Transverse colon (tissue), 4 donors: ENCODE results near the gene ZNF341. TPM values are rescaled to one million over a fixed set of nuclear protein-coding genes. Genes with fewer than 3 reads are reported as not detected.
A peak's percentile ranks its signal among the peaks of the same experiment; 100 is the strongest.

Experiments
- DNase-seq: peaks from one replicate; pipeline ENCODE4 v3.0.0-alpha.2; 2019
- H3K27ac ChIP-seq, 4 donors: fragments of 200-600 bp; sonication (generic); 2 replicates each; pipeline ENCODE4 v1.5.1; 2016 to 2018; ENCODE audit warnings: inconsistent platforms in 4 of 4
- H3K27me3 ChIP-seq: fragments of 200-600 bp; sonication (generic); 2 replicates; pipeline ENCODE4 v1.5.1; 2017; ENCODE audit warnings: inconsistent platforms
- H3K36me3 ChIP-seq, 4 donors: fragments of 200-600 bp; sonication (generic); 2 replicates each; pipeline ENCODE4 v1.5.1; 2017 to 2019; ENCODE audit warnings: inconsistent platforms in 4 of 4
- H3K4me1 ChIP-seq, 4 donors: fragments of 200-600 bp; sonication (generic); 2 replicates each; pipeline ENCODE4 v1.5.1; 2017 to 2020; ENCODE audit warnings: inconsistent platforms in 4 of 4
- H3K4me3 ChIP-seq, 4 donors: fragments of 200-600 bp; sonication (generic); 1 replicate in 1 of 4; 2 replicates in 3 of 4; pipeline versions ENCODE4 v1.5.1 to v1.6.1; 2017 to 2019; ENCODE audit warnings: inconsistent platforms in 4 of 4
- H3K9me3 ChIP-seq, 2 donors: fragments of 200-600 bp; sonication (generic); 2 replicates each; pipeline ENCODE4 v1.5.1; 2017 to 2019; ENCODE audit warnings: inconsistent platforms in 2 of 2
- EP300 ChIP-seq: sonication (generic); formaldehyde crosslinking; IDR thresholded peaks from one replicate; pipeline ENCODE4 v1.6.1; 2017; ENCODE audit warnings: antibody characterized with exemption, low read depth
- POLR2A ChIP-seq: fragments of 450-650 bp; IDR thresholded peaks from one replicate; pipeline ENCODE4 v1.6.1; 2016; ENCODE audit warnings: antibody characterized with exemption, mild to moderate bottlenecking, moderate library complexity
- POLR2AphosphoS5 ChIP-seq, 3 donors: sonication (generic); formaldehyde crosslinking; IDR thresholded peaks; one replicate each; pipeline ENCODE4 v1.6.1; 2016; ENCODE audit warnings: antibody characterized with exemption in 3 of 3
- WGBS, 2 donors: methylation state at CpG; one replicate each; pipeline ENCODE4 v1.1.5; 2018; ENCODE audit warnings: low coverage in 1 of 2; 5-methylcytosine and 5-hydroxymethylcytosine counted together
- in situ Hi-C, 4 donors: fragments of 200-750 bp; cut with MboI; loops; one replicate each; pipeline versions ENCODE4 v1.15.0 to v1.15.1; 2017; ENCODE audit warnings: low sequenced_read_pairs in 3 of 4, low pct_ligation_motif_present in 1 of 4, low pct_unique_long_range_greater_than_20kb in 1 of 4
- intact Hi-C: fragments of 100-400 bp; cut with DNase I; formaldehyde crosslinking; loops from one replicate; pipeline ENCODE4 v1.15.1; 2023; ENCODE audit warnings: low total_unique reads
- total RNA-seq, 4 donors: library from RNA; depleted of rRNA; stranded (reverse); fragments of >200 nt; gene quantifications; one replicate each; pipeline ENCODE4 v1.1.0, GENCODE V29; 2016
- TF ChIP-seq, protein P1 (sequence below), 5 experiments: fragments of 200-600 bp in 3 of 5; fragments of 450-650 bp in 2 of 5; sonication (generic) in 3 of 5; IDR thresholded peaks; 1 replicate in 2 of 5; 2 replicates in 3 of 5; pipeline ENCODE4 v1.5.1; 2016 to 2017; ENCODE audit warnings: antibody characterized with exemption in 5 of 5, inconsistent platforms in 3 of 5, mild to moderate bottlenecking in 2 of 5, moderate library complexity in 1 of 5

Gene ZNF341
- total RNA-seq, 4 donors from 2014 or later, result 3.8 to 7.2 (median 7.1) TPM

DNA sequence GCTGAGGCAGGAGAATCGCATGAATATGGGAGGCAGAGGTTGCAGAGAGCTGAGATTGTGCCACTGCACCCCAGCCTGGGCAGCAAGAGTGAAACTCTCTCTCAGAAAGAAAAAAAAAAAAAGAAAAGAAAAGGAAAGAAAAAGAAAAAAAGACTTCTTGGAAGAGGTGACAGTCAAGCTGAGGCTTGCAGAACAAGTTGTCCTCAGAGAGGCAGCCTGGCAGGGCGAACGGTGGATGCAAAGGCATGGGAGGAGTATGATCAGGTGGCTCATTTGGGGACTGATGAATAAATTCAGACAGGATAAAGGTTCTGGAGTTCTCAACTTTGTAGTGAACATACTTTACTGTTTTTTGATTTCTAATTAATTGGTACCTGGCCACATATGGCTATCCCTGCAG lies 12.4 kb downstream of the ZNF341 start:
- in situ Hi-C loops, result no loop called here
- DNase-seq, result no peak
- no peaks in the 10 kb centered on the region for H3K36me3 ChIP-seq

DNA sequence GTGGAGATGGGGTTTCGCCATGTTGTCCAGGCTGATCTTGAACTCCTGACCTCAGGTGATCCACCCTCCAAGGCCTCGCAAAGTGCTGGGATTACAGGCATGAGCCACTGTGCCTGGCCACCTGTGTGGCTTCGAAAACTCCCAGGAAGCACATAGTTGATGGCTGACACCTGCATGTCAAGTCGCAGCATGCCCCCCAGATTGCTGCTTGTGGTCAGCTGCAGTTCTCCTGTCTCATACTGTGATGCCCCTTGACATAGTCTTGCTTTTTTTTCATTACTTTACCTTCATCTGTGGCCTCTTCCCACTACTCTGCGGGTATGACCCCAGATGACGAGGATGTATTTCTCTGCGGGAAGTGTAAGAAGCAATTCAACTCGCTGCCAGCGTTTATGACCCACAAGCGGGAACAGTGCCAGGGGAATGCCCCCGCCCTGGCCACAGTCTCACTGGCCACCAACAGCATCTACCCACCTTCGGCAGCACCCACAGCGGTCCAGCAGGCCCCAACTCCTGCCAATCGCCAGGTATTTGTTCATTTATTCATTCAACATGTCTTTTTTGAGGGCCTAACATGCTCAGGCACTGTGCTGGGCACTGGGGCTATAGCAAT lies 13.1 kb downstream of the ZNF341 start:
- Histone ChIP-seq H3K27me3 (no peaks in the 10 kb centered on the region), H3K4me3 (no peak overlapping the region), H3K4me1 (peaks cover 3 to 15% (median 11%) of the 10 kb centered on the region in 4 donors), H3K27ac (peak overlapping the region in 2 of 4 donors; percentile 54 to 67), H3K9me3 (no peaks in the 10 kb centered on the region), H3K36me3 (no peaks in the 10 kb centered on the region)
- TF ChIP-seq EP300 (no peak), POLR2AphosphoS5 (IDR thresholded peaks at IDR 0.05) (no peak), POLR2A (no peak)
- TF ChIP-seq, protein P1, sequence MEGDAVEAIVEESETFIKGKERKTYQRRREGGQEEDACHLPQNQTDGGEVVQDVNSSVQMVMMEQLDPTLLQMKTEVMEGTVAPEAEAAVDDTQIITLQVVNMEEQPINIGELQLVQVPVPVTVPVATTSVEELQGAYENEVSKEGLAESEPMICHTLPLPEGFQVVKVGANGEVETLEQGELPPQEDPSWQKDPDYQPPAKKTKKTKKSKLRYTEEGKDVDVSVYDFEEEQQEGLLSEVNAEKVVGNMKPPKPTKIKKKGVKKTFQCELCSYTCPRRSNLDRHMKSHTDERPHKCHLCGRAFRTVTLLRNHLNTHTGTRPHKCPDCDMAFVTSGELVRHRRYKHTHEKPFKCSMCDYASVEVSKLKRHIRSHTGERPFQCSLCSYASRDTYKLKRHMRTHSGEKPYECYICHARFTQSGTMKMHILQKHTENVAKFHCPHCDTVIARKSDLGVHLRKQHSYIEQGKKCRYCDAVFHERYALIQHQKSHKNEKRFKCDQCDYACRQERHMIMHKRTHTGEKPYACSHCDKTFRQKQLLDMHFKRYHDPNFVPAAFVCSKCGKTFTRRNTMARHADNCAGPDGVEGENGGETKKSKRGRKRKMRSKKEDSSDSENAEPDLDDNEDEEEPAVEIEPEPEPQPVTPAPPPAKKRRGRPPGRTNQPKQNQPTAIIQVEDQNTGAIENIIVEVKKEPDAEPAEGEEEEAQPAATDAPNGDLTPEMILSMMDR (IDR thresholded peaks at IDR 0.05), result no peak
- in situ Hi-C loops, result no loop called here
- 78% methylated on average over 14 of the region's 14 CpGs; no CpG with 5 or more reads in 1 of the 2 donors for WGBS, 2 donors
- intact Hi-C loops, result no loop called here
- DNase-seq, result peak; percentile 84

More for the DNA sequence above, 12.4 kb downstream of the ZNF341 start:
- WGBS, 2 donors, result 80 to 89% methylated on average over 3 of the region's 3 CpGs
- Histone ChIP-seq H3K27ac (peak overlapping the region; percentile 37 to 67 (median 50)), H3K9me3 (no peaks in the 10 kb centered on the region), H3K27me3 (no peaks in the 10 kb centered on the region), H3K4me1 (peaks cover 3 to 15% (median 11%) of the 10 kb centered on the region in 4 donors), H3K4me3 (no peak overlapping the region)
- no peak for TF ChIP-seq POLR2AphosphoS5 (IDR thresholded peaks at IDR 0.05)
- TF ChIP-seq POLR2A, result no peak
- TF ChIP-seq, protein P1 (IDR thresholded peaks at IDR 0.05), result no peak
- TF ChIP-seq EP300, result no peak
- intact Hi-C loops, result no loop called here

DNA sequence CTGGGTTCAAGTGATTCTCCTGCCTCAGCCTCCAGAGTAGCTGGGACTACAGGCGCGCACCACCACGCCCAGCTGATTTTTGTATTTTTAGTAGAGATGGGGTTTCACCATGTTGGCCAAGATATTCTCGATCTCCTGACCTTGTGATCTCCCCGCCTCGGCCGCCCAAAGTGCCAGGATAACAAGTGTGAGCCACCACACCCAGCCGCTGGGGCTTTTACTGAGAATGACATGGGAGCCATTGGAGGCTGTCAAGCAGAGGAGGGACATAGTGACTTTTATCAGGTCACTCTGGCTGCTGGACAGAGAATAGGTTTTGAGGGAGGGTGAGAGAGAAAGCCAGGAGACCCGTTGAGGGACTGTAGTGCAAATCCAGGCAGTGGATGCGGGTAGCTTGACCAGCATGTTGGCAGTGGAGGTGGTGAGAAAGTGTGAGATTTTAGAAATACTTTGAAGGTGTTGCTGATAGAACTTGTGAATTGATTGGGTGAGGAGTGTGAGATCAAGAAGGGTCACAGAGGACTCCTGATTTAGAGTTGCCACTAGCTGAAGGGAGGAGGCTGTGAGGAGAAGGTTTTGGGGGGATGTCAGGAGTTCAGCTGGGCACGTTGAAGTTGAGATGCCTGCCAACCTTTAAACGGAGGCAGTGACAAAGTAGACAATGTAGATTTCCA lies 14.7 kb downstream of the ZNF341 start:
- WGBS, 2 donors, result 77 to 95% methylated on average over 4 to 12 of the region's 12 CpGs
- no peak for DNase-seq
- intact Hi-C loops, result no loop called here
- peaks cover 3 to 15% (median 11%) of the 10 kb centered on the region in 4 donors for H3K4me1 ChIP-seq
- no peak overlapping the region for H3K4me3 ChIP-seq
- TF ChIP-seq EP300 (no peak), POLR2AphosphoS5 (IDR thresholded peaks at IDR 0.05) (no peak)
- no peaks in the 10 kb centered on the region for H3K36me3 ChIP-seq
- H3K9me3 ChIP-seq, result no peaks in the 10 kb centered on the region
- no peak overlapping the region for H3K27ac ChIP-seq
- in situ Hi-C loops, result no loop called here
- H3K27me3 ChIP-seq, result no peaks in the 10 kb centered on the region

DNA sequence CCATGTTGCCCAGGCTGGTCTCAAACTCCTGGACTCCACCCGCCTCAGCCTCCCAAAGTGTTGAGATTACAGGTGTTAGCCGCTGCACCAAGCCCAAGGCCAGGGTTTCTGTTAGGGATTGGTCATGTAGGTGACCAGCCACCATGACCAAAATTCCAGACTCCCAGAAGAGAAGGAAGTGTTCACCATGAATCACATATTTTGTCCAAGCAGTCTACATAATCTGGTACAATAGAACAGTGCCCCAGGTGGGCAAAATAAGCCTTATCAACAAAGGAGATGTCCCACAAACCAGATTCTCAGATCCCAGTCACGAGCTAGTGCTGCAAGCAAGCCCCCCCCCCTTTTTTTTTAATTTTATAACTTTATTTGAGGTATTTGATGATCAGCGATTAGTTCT lies 20.0 kb downstream of the ZNF341 start:
- Histone ChIP-seq H3K9me3 (no peaks in the 10 kb centered on the region), H3K4me1 (no peaks in the 10 kb centered on the region), H3K27me3 (no peaks in the 10 kb centered on the region), H3K36me3 (peaks cover 0 to 3% (median 0%) of the 10 kb centered on the region in 4 donors), H3K4me3 (no peak overlapping the region), H3K27ac (no peak overlapping the region)
- intact Hi-C loops (no loop called here), in situ Hi-C loops (no loop called here)
- DNase-seq, result no peak
- TF ChIP-seq POLR2A, result no peak
- TF ChIP-seq EP300, result no peak
- TF ChIP-seq, protein P1 (IDR thresholded peaks at IDR 0.05), result no peak
- no peak for TF ChIP-seq POLR2AphosphoS5 (IDR thresholded peaks at IDR 0.05)
- 82 to 95% methylated on average over 2 to 4 of the region's 4 CpGs for WGBS, 2 donors
